Fibroblast of lung (primary cell): ENCODE results near the gene CAPN10. TPM values are rescaled to one million over a fixed set of nuclear protein-coding genes. Genes with fewer than 3 reads are reported as not detected.

ENCODE experiments used
- DNase-seq, 2 donors: peaks; one replicate each; pipeline versions ENCODE4 v3.0.0 to v3.0.0-alpha.2; 2010; ENCODE audit warnings: low read depth in 2 of 2
- H2AFZ ChIP-seq: 2 replicates; pipeline ENCODE4 v1.5.1; 2012; ENCODE audit warnings: low read length, control low read depth, inconsistent platforms
- H3K27ac ChIP-seq: 2 replicates; pipeline ENCODE4 v1.5.1; 2011; ENCODE audit warnings: low read length, control low read depth; ENCODE audit not compliant: insufficient read depth
- H3K27me3 ChIP-seq: 2 replicates; pipeline ENCODE4 v1.5.1; 2011; ENCODE audit warnings: mild to moderate bottlenecking, low read length; ENCODE audit not compliant: control insufficient read depth, insufficient read depth
- H3K36me3 ChIP-seq: 2 replicates; pipeline ENCODE4 v1.5.1; 2011; ENCODE audit warnings: low read length; ENCODE audit not compliant: control insufficient read depth, insufficient read depth
- H3K4me1 ChIP-seq: 2 replicates; pipeline ENCODE4 v1.5.1; 2011; ENCODE audit warnings: low read length; ENCODE audit not compliant: control insufficient read depth, insufficient read depth; ENCODE audit errors: extremely low read depth
- H3K4me2 ChIP-seq: 2 replicates; pipeline ENCODE4 v1.5.1; 2011; ENCODE audit warnings: low read length, control low read depth; ENCODE audit not compliant: insufficient read depth; ENCODE audit errors: extremely low read depth
- H3K4me3 ChIP-seq, 4 experiments: fragments of 200-600 bp in 1 of 4; sonication (generic) in 1 of 4; replicated peaks in 1 of 4; 2 replicates each; pipeline ENCODE4 v1.5.1; 2011 to 2016; ENCODE audit warnings: low read length in 4 of 4, low read depth in 3 of 4, mild to moderate bottlenecking in 3 of 4, control low read depth in 2 of 4, inconsistent platforms in 1 of 4, mixed read lengths in 1 of 4; ENCODE audit not compliant: insufficient read depth in 1 of 4; ENCODE audit errors: control extremely low read depth in 1 of 4
- H3K79me2 ChIP-seq: 2 replicates; pipeline ENCODE4 v1.5.1; 2012; ENCODE audit warnings: mild to moderate bottlenecking, low read length, inconsistent platforms; ENCODE audit not compliant: control insufficient read depth, insufficient read depth
- H3K9ac ChIP-seq: 2 replicates; pipeline ENCODE4 v1.5.1; 2011; ENCODE audit warnings: mild to moderate bottlenecking, low read length, control low read depth; ENCODE audit not compliant: insufficient read depth
- H3K9me3 ChIP-seq: 2 replicates; pipeline ENCODE4 v1.5.1; 2012; ENCODE audit warnings: low read depth, low read length; ENCODE audit not compliant: control insufficient read depth, insufficient read depth
- H4K20me1 ChIP-seq: 2 replicates; pipeline ENCODE4 v1.5.1; 2011; ENCODE audit warnings: low read length; ENCODE audit not compliant: control insufficient read depth, insufficient read depth; ENCODE audit errors: extremely low read depth
- CTCF ChIP-seq, 2 donors: IDR thresholded peaks in 1 of 2; conservative IDR thresholded peaks in 1 of 2; 1 replicate in 1 of 2; 2 replicates in 1 of 2; pipeline ENCODE4 v1.5.1; 2011 to 2012; ENCODE audit warnings: low read length in 2 of 2, control low read depth in 1 of 2, inconsistent platforms in 1 of 2, low read depth in 1 of 2, mild to moderate bottlenecking in 1 of 2
- EZH2 ChIP-seq: IDR thresholded peaks from 2 replicates; pipeline ENCODE4 v1.5.1; 2012; ENCODE audit warnings: low read length, control low read depth, mild to moderate bottlenecking; ENCODE audit errors: missing control alignments
- polyA plus RNA-seq, 2 donors: library from polyadenylated mRNA; depleted of rRNA in 1 of 2; stranded (reverse) in 1 of 2; unstranded in 1 of 2; fragments of >200 nt; gene quantifications; 2 replicates each; pipeline ENCODE4 v1.2.1, GENCODE V29; 2011 to 2012; ENCODE audit warnings: missing spikeins in 1 of 2
- total RNA-seq: library from RNA; depleted of rRNA; stranded (reverse); fragments of >200 nt; gene quantifications from 2 replicates; pipeline ENCODE4 v1.2.1, GENCODE V29; 2014

Gene CAPN10
- total and polyA plus RNA-seq, 2 donors (not counting 1 experiment from before 2014, with no cell fraction given): 3.6 to 23.0 TPM

DNA sequence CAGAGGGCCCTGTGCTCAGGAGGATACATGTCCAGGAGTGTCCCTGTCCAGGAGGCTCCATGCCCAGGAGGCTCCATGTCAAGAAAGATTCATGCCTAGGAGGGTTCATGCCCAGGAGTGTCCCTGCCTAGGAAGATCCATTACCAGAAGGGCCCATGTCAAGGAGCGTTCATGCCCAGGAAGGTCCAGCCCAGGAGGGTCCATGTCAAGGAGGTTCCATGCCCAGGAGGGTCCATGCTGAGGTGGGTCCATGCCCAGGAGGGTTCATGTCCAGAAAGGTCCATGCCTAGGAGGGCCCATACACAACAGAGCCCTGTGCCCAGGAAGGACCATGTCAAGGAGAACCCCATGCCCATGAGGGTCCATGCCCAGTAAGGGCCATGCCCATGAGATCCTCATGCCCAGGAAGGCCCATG lies 45.8 kb downstream of the CAPN10 start:
- H3K79me2 ChIP-seq: no peaks in the 10 kb centered on the region
- H3K4me1 ChIP-seq: no peaks in the 10 kb centered on the region
- DNase-seq: no peak
- no peak overlapping the region for H3K4me3 ChIP-seq
- no peak overlapping the region for H3K9ac ChIP-seq
- no peak overlapping the region for H3K27ac ChIP-seq
- H4K20me1 ChIP-seq: no peaks in the 10 kb centered on the region
- H3K4me2 ChIP-seq: no peak overlapping the region
- no peak overlapping the region for H2AFZ ChIP-seq
- H3K27me3 ChIP-seq: no peaks in the 10 kb centered on the region
- TF ChIP-seq EZH2: no peak
- TF ChIP-seq CTCF (conservative IDR thresholded peaks at IDR 0.05 in 1 of 2, IDR thresholded peaks at IDR 0.05 in 1 of 2; ENCODE audit: low read depth in 1 of 2, low read length in 2 of 2): no peak
- H3K9me3 ChIP-seq: no peaks in the 10 kb centered on the region
- no peaks in the 10 kb centered on the region for H3K36me3 ChIP-seq

- TF ChIP-seq CTCF (conservative IDR thresholded peaks at IDR 0.05 in 1 of 2, IDR thresholded peaks at IDR 0.05 in 1 of 2; ENCODE audit: low read depth in 1 of 2, low read length in 2 of 2) (no peak), EZH2 (no peak)
- Histone ChIP-seq H3K4me2 (no peak overlapping the region), H3K27me3 (no peaks in the 10 kb centered on the region), H3K4me1 (no peaks in the 10 kb centered on the region), H3K27ac (no peak overlapping the region), H3K9ac (no peak overlapping the region), H4K20me1 (no peaks in the 10 kb centered on the region), H2AFZ (no peak overlapping the region), H3K36me3 (no peaks in the 10 kb centered on the region), H3K9me3 (no peaks in the 10 kb centered on the region), H3K79me2 (no peaks in the 10 kb centered on the region), H3K4me3 (no peak overlapping the region)
- no peak for DNase-seq
Measured at GRCh38 chr2:240635121-240635997, 48.8 kb downstream of the CAPN10 start.

DNA sequence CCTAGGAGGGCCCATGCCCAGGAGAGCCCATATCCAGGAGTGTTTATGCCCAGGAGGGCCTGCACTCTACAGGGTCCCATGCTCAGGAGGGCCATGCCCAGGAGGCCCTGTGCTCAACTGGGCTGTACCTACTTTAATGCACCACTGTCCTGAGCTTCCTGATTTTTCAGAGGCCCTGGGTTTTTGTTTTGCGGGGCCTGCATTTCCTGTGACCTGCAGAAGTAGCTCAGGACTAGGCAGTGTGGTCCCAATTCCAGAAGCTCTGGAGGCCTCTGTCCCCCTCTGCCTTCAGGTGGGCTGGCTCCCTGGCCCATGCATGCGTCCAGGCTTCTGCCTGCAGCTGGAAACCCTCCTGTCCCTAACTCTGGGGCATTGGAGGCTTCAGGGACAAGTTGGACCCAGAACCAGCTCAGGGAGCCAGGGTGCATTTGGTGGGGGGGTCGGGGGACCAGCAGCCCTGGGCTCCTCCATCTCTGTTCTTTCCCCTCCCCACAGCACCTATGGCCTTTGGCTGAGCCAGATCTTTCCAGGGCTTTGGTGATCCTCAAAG lies 49.5 kb downstream of the CAPN10 start:
- H3K36me3 ChIP-seq: no peaks in the 10 kb centered on the region

More for the DNA sequence above, 49.5 kb downstream of the CAPN10 start:
- DNase-seq: no peak
- no peaks in the 10 kb centered on the region for H3K27me3 ChIP-seq
- H3K9ac ChIP-seq: no peak overlapping the region
- H3K27ac ChIP-seq: no peak overlapping the region
- H3K4me1 ChIP-seq: no peaks in the 10 kb centered on the region
- H3K4me3 ChIP-seq: no peak overlapping the region
- H3K79me2 ChIP-seq: no peaks in the 10 kb centered on the region
- TF ChIP-seq EZH2: no peak
- TF ChIP-seq CTCF (conservative IDR thresholded peaks at IDR 0.05 in 1 of 2, IDR thresholded peaks at IDR 0.05 in 1 of 2; ENCODE audit: low read depth in 1 of 2, low read length in 2 of 2): no peak
- no peaks in the 10 kb centered on the region for H4K20me1 ChIP-seq
- no peak overlapping the region for H2AFZ ChIP-seq
- H3K9me3 ChIP-seq: no peaks in the 10 kb centered on the region
- no peak overlapping the region for H3K4me2 ChIP-seq
